H1 (cell line): ENCODE data around the gene VCX. TPM values are rescaled to one million over a fixed set of nuclear protein-coding genes. Genes with fewer than 3 reads are reported as not detected.

Source experiments
- CTCF ChIA-PET: fragments of 300-600 bp; sonication (Branson Sonifier 250); formaldehyde crosslinking; loops from one replicate; lab custom pipeline; 2021; ENCODE audit not compliant: partially characterized antibody; lab: Charles Lee
- POLR2A ChIA-PET: fragments of 300-600 bp; sonication (Branson Sonifier 250); formaldehyde crosslinking; loops from one replicate; lab custom pipeline; 2021; ENCODE audit warnings: inconsistent platforms; ENCODE audit not compliant: partially characterized antibody; lab: Charles Lee
- DNase-seq, 2 experiments: peaks; one replicate each; pipeline versions ENCODE4 v3.0.0 to v3.0.0-alpha.2; 2010 to 2022; ENCODE audit warnings: low spot score in 2 of 2, low read depth in 1 of 2, mixed read lengths in 1 of 2
- FAIRE-seq: peaks from 2 replicates; lab custom pipeline; 2011; peaks lifted over from hg19 to GRCh38; lab: Jason Lieb, UNC
- H2AFZ ChIP-seq: 2 replicates; pipeline ENCODE4 v1.8.1; 2012; ENCODE audit warnings: low read length, inconsistent platforms
- H2AK5ac ChIP-seq: 2 replicates; pipeline ENCODE4 v1.6.1; 2013; ENCODE audit warnings: low read depth, low read length
- H2BK120ac ChIP-seq: replicated peaks from 2 replicates; pipeline ENCODE3; 2013; ENCODE audit warnings: low read depth, low read length, inconsistent platforms
- H2BK12ac ChIP-seq: 2 replicates; pipeline ENCODE4 v1.6.1; 2013; ENCODE audit warnings: low read depth, low read length
- H2BK15ac ChIP-seq: 2 replicates; pipeline ENCODE4 v1.6.1; 2013; ENCODE audit warnings: low read length
- H2BK20ac ChIP-seq: 2 replicates; pipeline ENCODE4 v1.6.1; 2013; ENCODE audit warnings: low read length
- H2BK5ac ChIP-seq: 2 replicates; pipeline ENCODE4 v1.6.1; 2013; ENCODE audit warnings: low read depth, low read length
- H3K14ac ChIP-seq: 2 replicates; pipeline ENCODE4 v1.6.1; 2013; ENCODE audit warnings: inconsistent platforms; ENCODE audit not compliant: insufficient read length
- H3K18ac ChIP-seq: 2 replicates; pipeline ENCODE4 v1.6.1; 2013; ENCODE audit warnings: low read length; ENCODE audit errors: extremely low read depth
- H3K23ac ChIP-seq: 2 replicates; pipeline ENCODE4 v1.6.1; 2013; ENCODE audit warnings: inconsistent platforms; ENCODE audit not compliant: insufficient read length
- H3K23me2 ChIP-seq: 2 replicates; pipeline ENCODE4 v1.6.1; 2013; ENCODE audit warnings: low read depth, low read length
- H3K27ac ChIP-seq: 2 replicates; pipeline ENCODE4 v1.6.1; 2011; ENCODE audit warnings: low read depth, low read length, inconsistent platforms
- H3K27me3 ChIP-seq, 4 experiments: replicated peaks in 1 of 4; 1 replicate in 1 of 4; 2 replicates in 3 of 4; pipeline versions ENCODE4 v1.6.1 to v1.8.1; 2011 to 2013; ENCODE audit warnings: low read length in 3 of 4, mild to moderate bottlenecking in 3 of 4, inconsistent platforms in 2 of 4, mixed read lengths in 2 of 4, moderate library complexity in 1 of 4; ENCODE audit not compliant: control insufficient read depth in 3 of 4, insufficient read depth in 3 of 4; ENCODE audit errors: extremely low read depth in 1 of 4
- H3K36me3 ChIP-seq, 4 experiments: 2 replicates each; pipeline versions ENCODE4 v1.6.1 to v1.8.1; 2011 to 2013; ENCODE audit warnings: mild to moderate bottlenecking in 4 of 4, low read length in 3 of 4, moderate library complexity in 2 of 4, control low read depth in 1 of 4, inconsistent platforms in 1 of 4; ENCODE audit not compliant: insufficient read depth in 4 of 4, control insufficient read depth in 2 of 4
- H3K4ac ChIP-seq: replicated peaks from 2 replicates; pipeline ENCODE3; 2013; ENCODE audit warnings: low read length, low read depth, mixed read lengths, inconsistent platforms; ENCODE audit not compliant: insufficient read length
- H3K4me1 ChIP-seq, 4 experiments: replicated peaks in 1 of 4; 1 replicate in 1 of 4; 2 replicates in 3 of 4; pipeline versions ENCODE4 v1.6.1 to v1.8.1; 2011 to 2013; ENCODE audit warnings: low read length in 3 of 4, inconsistent platforms in 2 of 4, mixed read lengths in 1 of 4; ENCODE audit not compliant: insufficient read depth in 4 of 4, control insufficient read depth in 3 of 4
- H3K4me2 ChIP-seq, 2 experiments: 2 replicates each; pipeline versions ENCODE4 v1.6.1 to v1.8.1; 2011 to 2013; ENCODE audit warnings: low read depth in 2 of 2, low read length in 2 of 2, control low read depth in 1 of 2, inconsistent platforms in 1 of 2, mild to moderate bottlenecking in 1 of 2; ENCODE audit not compliant: insufficient read depth in 1 of 2
- H3K4me3 ChIP-seq, 4 experiments: fragments of 200-600, 300-600 bp in 1 of 4; sonication (generic), shearing (Covaris generic), sonication (Bioruptor Twin) in 1 of 4; 2 replicates each; pipeline versions ENCODE4 v1.5.1 to v1.8.1; 2011 to 2016; ENCODE audit warnings: low read length in 4 of 4, low read depth in 3 of 4, control low read depth in 2 of 4, inconsistent platforms in 2 of 4, mild to moderate bottlenecking in 2 of 4, mixed read lengths in 1 of 4, moderate library complexity in 1 of 4; ENCODE audit not compliant: insufficient read depth in 2 of 4; ENCODE audit errors: extremely low read depth in 1 of 4
- H3K56ac ChIP-seq: replicated peaks from 2 replicates; pipeline ENCODE3; 2013; ENCODE audit warnings: low read depth, mild to moderate bottlenecking, mixed read lengths, low read length, inconsistent platforms; ENCODE audit not compliant: insufficient read length
- H3K79me1 ChIP-seq: 2 replicates; pipeline ENCODE4 v1.6.1; 2013; ENCODE audit warnings: low read depth, low read length, control low read depth
- H3K79me2 ChIP-seq, 2 experiments: 2 replicates each; pipeline versions ENCODE4 v1.6.1 to v1.8.1; 2012 to 2013; ENCODE audit warnings: low read length in 2 of 2, mild to moderate bottlenecking in 2 of 2, inconsistent platforms in 1 of 2; ENCODE audit not compliant: insufficient read depth in 2 of 2, control insufficient read depth in 1 of 2
- H3K9ac ChIP-seq, 4 experiments: replicated peaks in 1 of 4; 1 replicate in 1 of 4; 2 replicates in 3 of 4; pipeline versions ENCODE4 v1.6.1 to v1.8.1; 2011 to 2013; ENCODE audit warnings: low read depth in 3 of 4, low read length in 3 of 4, control low read depth in 2 of 4, mild to moderate bottlenecking in 2 of 4, moderate library complexity in 2 of 4, inconsistent platforms in 1 of 4; ENCODE audit errors: extremely low read depth in 1 of 4
- H3K9me3 ChIP-seq, 2 experiments: 2 replicates each; pipeline versions ENCODE4 v1.6.1 to v1.8.1; 2012 to 2013; ENCODE audit warnings: mild to moderate bottlenecking in 2 of 2, moderate library complexity in 2 of 2, control low read depth in 1 of 2, inconsistent platforms in 1 of 2, low read depth in 1 of 2, low read length in 1 of 2, mixed read lengths in 1 of 2; ENCODE audit not compliant: insufficient read depth in 2 of 2
- H4K20me1 ChIP-seq, 2 experiments: replicated peaks in 1 of 2; 2 replicates each; pipeline versions ENCODE3 to v1.8.1; 2011 to 2013; ENCODE audit warnings: inconsistent platforms in 2 of 2, low read length in 2 of 2, mild to moderate bottlenecking in 1 of 2; ENCODE audit not compliant: insufficient read depth in 2 of 2, control insufficient read depth in 1 of 2
- H4K5ac ChIP-seq: 2 replicates; pipeline ENCODE4 v1.6.1; 2013; ENCODE audit warnings: low read length, low read depth, mixed read lengths, inconsistent platforms; ENCODE audit not compliant: insufficient read length
- H4K8ac ChIP-seq: 2 replicates; pipeline ENCODE4 v1.8.0; 2013; ENCODE audit warnings: mild to moderate bottlenecking, moderate library complexity, low read length, inconsistent platforms; ENCODE audit not compliant: insufficient read depth; ENCODE audit errors: extremely low read depth
- H4K91ac ChIP-seq: replicated peaks from 2 replicates; pipeline ENCODE3; 2013; ENCODE audit warnings: low read length, mixed read lengths, inconsistent platforms; ENCODE audit not compliant: insufficient read length
- GTF2F1 ChIP-seq: IDR thresholded peaks from 2 replicates; pipeline ENCODE4 v1.6.1; 2012; ENCODE audit warnings: low read depth, low read length, improper control_type of control experiment, borderline replicate concordance
- KDM5A ChIP-seq: fragments of 200-600 bp; IDR thresholded peaks from 2 replicates; pipeline ENCODE4 v1.7.1; 2012; ENCODE audit warnings: mild to moderate bottlenecking, low read length, inconsistent platforms, mixed read lengths
- PHF8 ChIP-seq: fragments of 200-600 bp; sonication (generic); conservative IDR thresholded peaks from 2 replicates; pipeline ENCODE4 v1.7.1; 2012; ENCODE audit warnings: low read depth, mild to moderate bottlenecking, inconsistent platforms, low read length, moderate library complexity
- WGBS, 2 experiments: shearing (Covaris generic) in 1 of 2; methylation state at CpG; one replicate each; pipeline versions ENCODE4 v1.1.6 to v1.1.7; 2013 to 2015; ENCODE audit warnings: low lambda C conversion rate in 2 of 2, mixed read lengths in 2 of 2, inconsistent platforms in 1 of 2, low coverage in 1 of 2, missing lambda C conversion rate in 1 of 2; ENCODE audit not compliant: insufficient replicate concordance in 2 of 2, insufficient coverage in 1 of 2, insufficient read length in 1 of 2; ENCODE audit errors: extremely low coverage in 1 of 2, missing lambda C conversion rate in 1 of 2; 5-methylcytosine and 5-hydroxymethylcytosine counted together
- polyA plus RNA-seq, 7 experiments: library from polyadenylated mRNA; depleted of rRNA in 3 of 7; stranded (reverse) in 5 of 7; unstranded in 2 of 7; fragments of >200 nt in 5 of 7; fragments of 200-250 nt in 2 of 7; gene quantifications; 1 replicate in 5 of 7; 2 replicates in 1 of 7; 4 replicates in 1 of 7; pipeline versions ENCODE4 v1.2.1 to v1.2.3, GENCODE V29; 2011 to 2013; ENCODE audit warnings: missing spikeins in 2 of 7, mixed read lengths in 2 of 7
- total RNA-seq: library from RNA; stranded (reverse); fragmentation: NEBNext Ultra II Directional; extraction: Animal tissue kit (Norgen Biotek cat#: 25700); gene quantifications from 2 replicates; pipeline ENCODE4 v1.2.1, GENCODE V29; 2021

VCX gene
- total and polyA plus RNA-seq, 2 of the 8 experiments (the other 6 are each of a cell fraction or from before 2014, with no cell fraction given) = not detected

DNA sequence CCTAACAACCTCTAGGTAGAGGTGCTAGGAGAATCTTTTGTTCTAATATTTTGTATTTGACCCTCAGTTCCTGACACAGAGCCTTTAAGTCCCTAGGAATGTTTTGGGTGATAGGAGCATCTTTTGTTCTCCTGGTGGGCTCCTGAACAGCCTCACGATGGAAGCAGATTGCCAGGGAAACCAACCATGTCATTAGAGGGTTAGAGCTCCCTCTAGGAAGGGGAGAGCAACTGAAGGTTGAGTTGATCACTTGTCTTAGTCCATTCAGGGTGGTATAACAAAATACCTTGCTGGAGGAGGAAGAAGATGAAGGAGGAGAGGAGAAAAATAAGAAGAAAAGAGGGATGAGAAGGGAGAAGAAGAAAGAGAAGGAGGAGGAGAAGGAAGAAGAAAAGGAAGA, 9.2 kb downstream of the VCX start:
- no CpG with 5 or more reads among the region's 1 CpG for WGBS, 2 experiments
- TF ChIP-seq KDM5A (no peak), GTF2F1 (no peak), PHF8 (no peak)

More for the DNA sequence above, 9.2 kb downstream of the VCX start:
- Histone ChIP-seq H3K79me1 (no peaks in the 10 kb centered on the region), H3K36me3 (no peaks in the 10 kb centered on the region), H2AFZ (no peak overlapping the region), H4K20me1 (no peaks in the 10 kb centered on the region), H3K23ac (no peak overlapping the region), H3K14ac (no peak overlapping the region), H3K18ac (no peak overlapping the region), H3K56ac (no peak overlapping the region), H3K27ac (no peak overlapping the region), H2BK5ac (no peak overlapping the region), H3K27me3 (no peaks in the 10 kb centered on the region), H3K4me3 (no peak overlapping the region), H3K9ac (no peak overlapping the region), H3K9me3 (no peaks in the 10 kb centered on the region), H2BK120ac (no peak overlapping the region), H2BK20ac (no peak overlapping the region), H3K79me2 (no peaks in the 10 kb centered on the region), H2BK12ac (no peak overlapping the region), H2BK15ac (no peak overlapping the region), H4K5ac (no peak overlapping the region), H3K4me2 (no peak overlapping the region), H2AK5ac (no peak overlapping the region), H4K91ac (no peak overlapping the region), H3K4ac (no peak overlapping the region), H3K23me2 (no peaks in the 10 kb centered on the region), H3K4me1 (no peaks in the 10 kb centered on the region), H4K8ac (no peak overlapping the region)
- POLR2A ChIA-PET = no interaction called here
- DNase-seq (no peak), FAIRE-seq (peak; percentile 52)
- CTCF ChIA-PET = interaction anchor here (0.7 to 1.0 kb wide), 2 partner anchors 15 to 230 kb away, joined by 3 to 5 read pairs; no protein-coding TSS in a partner anchor
